Stimulated activated naive CD8-positive, alpha-beta T cell treated with anti-CD3 and anti-CD28 coated beads, Interleukin-15, Interleukin-2, amounts not matched to agents 100 U/mL and 50 U/mL, for 24 hours (primary cell): ENCODE results near the gene L3MBTL4.
"Not testable (repeated sequence)": the region's sequence is repeated elsewhere in the genome, so short reads cannot be mapped to it uniquely, and the experiment has no call there.

ENCODE experiments used
- ATAC-seq: fragments of 150-1000 bp; cut with Tn5 transposase; one replicate; pipeline ENCODE4 v1.10.0; 2021
- DNase-seq: peaks from one replicate; pipeline ENCODE4 v3.0.0; 2021

Gene L3MBTL4

GRCh38 chr18:6106091-6106685 is 308.5 kb downstream of the L3MBTL4 start:
- ATAC-seq (no peak), DNase-seq (no peak)

- DNase-seq (no peak), ATAC-seq (no peak)
These were observed 311.0 kb downstream of the L3MBTL4 start for GRCh38 chr18:6103741-6104140.

GRCh38 chr18:6096730-6097129 is 318.0 kb downstream of the L3MBTL4 start:
- no peak for DNase-seq

GRCh38 chr18:6088432-6088831 is 326.3 kb downstream of the L3MBTL4 start:
- no peak for DNase-seq
- no peak for ATAC-seq

More at GRCh38 chr18:6096730-6097129, 318.0 kb downstream of the L3MBTL4 start:
- ATAC-seq = no peak

GRCh38 chr18:6086731-6087130 is 328.0 kb downstream of the L3MBTL4 start:
- ATAC-seq (no peak), DNase-seq (no peak)

- DNase-seq = no peak
- no peak for ATAC-seq
These were observed 335.3 kb downstream of the L3MBTL4 start for GRCh38 chr18:6079406-6079805.

GRCh38 chr18:6078877-6079276 is 335.8 kb downstream of the L3MBTL4 start:
- no peak for ATAC-seq
- no peak for DNase-seq

GRCh38 chr18:6072423-6072822 is 342.3 kb downstream of the L3MBTL4 start:
- ATAC-seq, DNase-seq: not testable (repeated sequence)

- no peak for ATAC-seq
- DNase-seq = no peak
These were observed 345.2 kb downstream of the L3MBTL4 start for GRCh38 chr18:6069539-6069938.

GRCh38 chr18:6069103-6069502 is 345.6 kb downstream of the L3MBTL4 start:
- DNase-seq = no peak
- no peak for ATAC-seq

- ATAC-seq (no peak), DNase-seq (no peak)
These were observed 354.6 kb downstream of the L3MBTL4 start for GRCh38 chr18:6060149-6060548.

GRCh38 chr18:6059551-6059950 is 355.2 kb downstream of the L3MBTL4 start:
- ATAC-seq (no peak), DNase-seq (no peak)

GRCh38 chr18:6058941-6059340 is 355.8 kb downstream of the L3MBTL4 start:
- no peak for ATAC-seq
- no peak for DNase-seq

GRCh38 chr18:6057604-6058003 is 357.1 kb downstream of the L3MBTL4 start:
- ATAC-seq (no peak), DNase-seq (no peak)

GRCh38 chr18:6056171-6056910 is 358.4 kb downstream of the L3MBTL4 start:
- no peak for ATAC-seq
- no peak for DNase-seq

- no peak for DNase-seq
- no peak for ATAC-seq
These were observed 359.0 kb downstream of the L3MBTL4 start for GRCh38 chr18:6055711-6056110.

GRCh38 chr18:6054256-6054842 is 360.4 kb downstream of the L3MBTL4 start:
- ATAC-seq = no peak
- no peak for DNase-seq

GRCh38 chr18:6052449-6052913 is 362.2 kb downstream of the L3MBTL4 start:
- no peak for DNase-seq
- ATAC-seq = no peak

GRCh38 chr18:6047596-6047995 is 367.1 kb downstream of the L3MBTL4 start:
- not testable (repeated sequence) for ATAC-seq, DNase-seq

GRCh38 chr18:6044773-6045172 is 369.9 kb downstream of the L3MBTL4 start:
- ATAC-seq (no peak), DNase-seq (no peak)

- DNase-seq = no peak
- no peak for ATAC-seq
These were observed 370.4 kb downstream of the L3MBTL4 start for GRCh38 chr18:6044319-6044718.

GRCh38 chr18:6039055-6039454 is 375.7 kb downstream of the L3MBTL4 start:
- no peak for DNase-seq
- no peak for ATAC-seq

GRCh38 chr18:6031442-6031841 is 383.3 kb downstream of the L3MBTL4 start:
- ATAC-seq (no peak), DNase-seq (no peak)
